NOMO-1 (cell line): Measurements from ENCODE around the gene PLIN3.

Source experiments
- DNase-seq, 2 experiments: peaks; one replicate each; lab custom pipeline; 2025; ENCODE audit not compliant: unreplicated experiment in 2 of 2; lab: John Stamatoyannopoulos, UW

Gene PLIN3, protein sequence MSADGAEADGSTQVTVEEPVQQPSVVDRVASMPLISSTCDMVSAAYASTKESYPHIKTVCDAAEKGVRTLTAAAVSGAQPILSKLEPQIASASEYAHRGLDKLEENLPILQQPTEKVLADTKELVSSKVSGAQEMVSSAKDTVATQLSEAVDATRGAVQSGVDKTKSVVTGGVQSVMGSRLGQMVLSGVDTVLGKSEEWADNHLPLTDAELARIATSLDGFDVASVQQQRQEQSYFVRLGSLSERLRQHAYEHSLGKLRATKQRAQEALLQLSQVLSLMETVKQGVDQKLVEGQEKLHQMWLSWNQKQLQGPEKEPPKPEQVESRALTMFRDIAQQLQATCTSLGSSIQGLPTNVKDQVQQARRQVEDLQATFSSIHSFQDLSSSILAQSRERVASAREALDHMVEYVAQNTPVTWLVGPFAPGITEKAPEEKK

DNA sequence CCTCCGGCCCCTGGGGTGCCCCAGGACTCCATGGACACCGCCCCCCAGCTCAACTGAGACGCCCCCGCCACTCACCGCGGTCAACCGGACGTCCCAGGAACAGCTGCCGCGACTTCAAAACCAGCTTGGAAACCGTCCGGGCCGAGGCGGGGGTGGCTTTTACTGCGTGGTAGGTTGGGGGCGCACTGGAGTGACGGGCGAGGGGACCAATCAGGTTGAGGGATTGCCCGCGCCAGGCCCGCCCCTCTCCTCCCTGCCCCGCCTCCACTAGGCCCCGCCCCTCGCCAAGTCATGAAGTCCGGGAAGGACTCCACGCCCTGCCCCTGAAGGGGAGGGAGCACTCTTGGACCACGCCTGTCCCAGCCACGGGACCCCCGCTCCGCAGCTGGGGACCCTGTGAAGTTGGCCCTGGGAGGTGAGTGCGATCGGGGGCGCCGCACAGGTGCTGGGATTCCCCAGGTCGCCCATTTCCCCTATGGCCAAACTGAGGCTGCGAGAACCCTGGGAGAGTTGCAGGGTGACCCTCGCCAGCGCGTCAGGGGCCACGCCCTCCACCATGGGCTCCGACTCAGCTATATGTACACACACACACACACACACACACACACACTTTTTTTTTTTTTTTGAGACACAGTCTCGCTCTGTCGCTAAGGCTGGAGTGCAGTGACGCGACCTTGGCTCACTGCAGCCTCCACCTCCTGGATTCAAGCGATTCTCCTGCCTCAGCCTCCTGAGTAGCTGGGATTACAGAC lies at the start of gene PLIN3:
Gene PLIN3 (minus strand): TSS at position 134 of the 752 bp plus-strand sequence. CDS start 6,273 bp downstream, outside the sequence.
- DNase-seq = peak; percentile 80 to 90

DNA sequence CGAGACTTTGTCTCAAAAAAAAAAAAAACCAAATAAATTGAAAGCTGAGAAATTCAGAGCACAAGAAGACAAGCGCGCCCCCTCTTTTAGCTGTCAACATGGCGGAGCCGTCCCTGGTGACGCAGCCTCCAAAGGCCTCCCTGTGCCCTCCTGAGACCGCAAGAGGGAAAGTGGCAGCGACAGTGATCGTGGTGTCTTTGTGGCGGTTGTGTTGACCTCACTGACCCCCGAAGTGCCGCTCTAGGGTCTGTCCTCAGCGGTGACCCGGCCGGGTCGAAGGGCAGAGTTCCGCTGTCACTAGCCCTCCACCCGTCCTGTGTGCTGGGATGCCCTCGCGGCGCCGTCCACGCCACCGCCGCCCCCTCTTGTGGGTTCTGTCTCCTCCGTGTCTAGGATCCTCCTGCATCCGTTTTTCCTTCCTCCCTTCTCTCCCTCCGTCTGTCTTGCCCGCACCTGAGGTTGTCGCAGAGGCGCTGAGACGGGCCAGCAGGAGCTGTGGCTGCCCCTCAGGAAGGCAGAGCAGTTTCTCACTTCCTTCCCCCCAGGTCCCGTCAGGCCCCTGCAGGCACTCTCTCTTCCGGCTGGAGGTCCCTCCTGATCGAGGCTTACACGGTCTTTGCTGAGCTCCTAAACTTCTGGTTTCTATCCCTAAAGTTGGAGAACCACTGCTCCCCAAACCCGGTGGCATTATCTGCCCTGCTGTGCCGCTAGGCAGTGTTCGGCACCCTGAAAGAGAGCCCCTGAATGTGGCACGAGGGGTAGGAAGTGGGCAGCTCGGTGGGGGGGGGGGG lies 49.0 kb upstream of the PLIN3 start:
- DNase-seq = no peak

DNA sequence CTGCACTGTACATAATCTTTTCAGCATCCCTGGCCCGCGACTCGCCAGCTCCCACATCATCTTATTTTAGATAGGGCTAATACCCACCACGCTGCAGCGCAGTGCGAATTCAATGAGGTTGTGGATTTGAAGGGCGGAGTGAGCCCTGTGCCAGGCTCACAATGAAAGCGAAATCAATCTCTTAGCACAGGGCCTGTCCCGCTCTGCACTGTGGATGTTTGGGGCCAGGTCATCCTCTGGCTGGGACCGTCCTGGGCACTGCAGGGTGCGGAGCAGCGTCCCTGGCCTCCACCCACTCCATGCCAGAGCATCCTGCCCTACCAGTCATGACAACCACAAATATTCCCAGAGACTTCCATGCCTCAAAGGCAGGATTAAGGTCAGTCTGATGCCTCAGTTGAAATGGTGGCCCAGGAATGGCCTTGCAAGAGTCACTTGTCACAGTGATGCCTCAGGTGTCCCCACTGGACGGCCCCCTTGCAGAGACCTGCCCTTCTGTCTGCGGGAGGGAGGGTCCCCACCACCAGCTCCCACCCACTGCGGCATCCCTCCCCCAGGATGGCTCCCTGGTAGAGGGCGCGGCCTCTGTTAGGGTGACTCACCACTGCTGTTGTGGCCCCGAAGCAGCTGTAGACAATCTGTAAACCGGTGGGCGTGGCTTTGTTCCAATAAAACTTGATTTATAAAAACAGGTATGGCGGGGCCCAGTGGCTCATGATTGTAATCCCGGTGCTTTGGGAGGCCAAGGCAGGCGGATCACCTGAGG lies 47.5 kb upstream of the PLIN3 start:
- DNase-seq = no peak

DNA sequence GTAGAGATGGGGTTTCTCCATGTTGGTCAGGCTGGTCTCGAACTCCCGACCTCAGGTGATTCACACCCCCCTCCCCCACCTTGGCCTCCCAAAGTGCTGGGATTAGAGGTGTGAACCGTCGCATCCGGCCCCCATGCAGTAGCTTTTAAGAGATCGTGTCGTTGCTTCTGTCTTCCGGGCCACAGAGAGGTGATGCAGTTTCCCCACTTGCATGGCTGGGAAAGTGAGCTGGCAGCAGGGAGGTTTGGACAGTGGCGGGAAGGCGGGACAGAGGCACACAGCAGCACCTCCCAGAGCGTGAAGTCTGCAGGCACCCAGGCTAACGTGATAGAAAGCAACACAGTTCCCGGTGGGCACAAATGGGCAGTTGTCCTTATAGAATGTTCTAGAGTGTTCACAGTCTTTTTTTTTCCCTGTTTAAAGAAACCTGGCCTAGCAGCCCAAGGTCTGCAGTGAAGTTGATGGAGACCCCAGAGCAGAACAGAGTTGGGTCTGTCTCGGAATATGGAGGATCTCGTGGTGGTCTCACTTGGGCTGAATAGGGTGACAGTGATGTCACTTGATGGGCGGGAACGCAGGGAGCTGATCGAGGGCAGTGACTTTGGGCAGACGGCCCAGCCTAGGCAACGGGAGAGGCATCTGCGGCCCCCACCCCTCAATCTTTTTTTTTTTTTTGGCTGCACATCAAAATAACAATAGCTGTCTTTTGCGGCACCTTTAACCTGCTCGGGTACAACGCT lies 46.7 kb upstream of the PLIN3 start:
- DNase-seq = no peak

DNA sequence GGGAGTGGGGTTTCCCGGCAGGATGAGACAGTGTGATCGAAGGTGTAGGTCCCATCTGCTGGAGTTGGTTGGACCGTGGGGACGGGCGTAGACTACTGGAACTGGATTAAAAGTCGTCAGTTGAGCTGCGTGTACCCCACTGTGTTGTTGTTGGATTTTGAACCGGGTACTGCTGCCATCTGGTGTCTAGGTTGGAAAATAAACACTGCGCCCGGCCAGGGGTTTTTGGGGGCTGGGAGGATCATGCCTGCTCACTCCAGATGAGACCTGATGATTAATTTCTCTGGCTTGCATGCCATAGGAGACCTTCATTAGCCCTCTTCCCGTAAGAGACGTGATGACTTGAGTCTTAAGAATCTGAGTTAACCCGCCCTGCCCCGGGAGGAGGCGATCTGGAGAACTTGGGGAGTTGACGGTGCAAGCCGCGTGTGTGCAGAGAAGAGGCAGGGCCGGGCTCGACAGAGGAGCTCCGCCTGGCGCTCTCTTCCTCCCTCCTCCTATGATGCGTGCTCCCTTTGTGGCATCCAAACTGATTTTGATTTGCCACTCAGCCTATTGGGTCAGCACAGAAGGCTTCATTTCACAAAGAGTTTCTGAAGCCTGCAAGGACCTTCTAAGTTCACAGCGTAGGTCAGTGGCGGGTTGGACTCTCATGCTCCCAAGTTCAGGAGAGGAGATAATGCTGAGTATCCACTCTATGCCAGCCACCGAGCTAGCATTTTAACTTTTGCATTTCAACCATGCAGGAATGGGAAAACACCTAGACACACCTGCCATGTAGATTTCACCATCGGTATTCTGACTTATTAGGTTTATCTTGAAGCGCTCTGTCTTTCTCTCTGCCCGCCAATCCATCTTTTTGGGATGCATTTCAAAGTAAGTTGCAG lies 44.6 kb upstream of the PLIN3 start:
- DNase-seq = peak in 1 of 2 experiments; percentile 23

DNA sequence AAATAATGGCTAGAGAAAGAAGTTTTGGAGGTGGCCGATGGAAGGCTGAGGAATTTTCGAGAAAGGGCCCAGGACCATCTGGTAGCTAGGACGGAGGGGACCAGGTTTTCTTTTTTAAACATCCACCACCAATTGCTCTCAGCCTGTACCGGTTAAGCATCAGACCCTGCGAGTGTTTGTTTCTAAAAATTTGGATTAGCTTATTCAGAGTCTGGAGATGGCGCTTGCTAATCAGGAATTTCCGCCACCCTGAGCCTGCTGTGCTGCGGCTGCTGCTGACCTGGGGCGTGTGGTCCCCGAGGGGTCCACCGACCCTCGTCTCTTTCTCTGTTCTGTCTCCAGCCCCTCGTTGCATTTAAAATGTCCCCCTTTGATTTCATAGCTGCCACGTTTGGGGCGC lies 43.8 kb upstream of the PLIN3 start:
- no peak for DNase-seq

DNA sequence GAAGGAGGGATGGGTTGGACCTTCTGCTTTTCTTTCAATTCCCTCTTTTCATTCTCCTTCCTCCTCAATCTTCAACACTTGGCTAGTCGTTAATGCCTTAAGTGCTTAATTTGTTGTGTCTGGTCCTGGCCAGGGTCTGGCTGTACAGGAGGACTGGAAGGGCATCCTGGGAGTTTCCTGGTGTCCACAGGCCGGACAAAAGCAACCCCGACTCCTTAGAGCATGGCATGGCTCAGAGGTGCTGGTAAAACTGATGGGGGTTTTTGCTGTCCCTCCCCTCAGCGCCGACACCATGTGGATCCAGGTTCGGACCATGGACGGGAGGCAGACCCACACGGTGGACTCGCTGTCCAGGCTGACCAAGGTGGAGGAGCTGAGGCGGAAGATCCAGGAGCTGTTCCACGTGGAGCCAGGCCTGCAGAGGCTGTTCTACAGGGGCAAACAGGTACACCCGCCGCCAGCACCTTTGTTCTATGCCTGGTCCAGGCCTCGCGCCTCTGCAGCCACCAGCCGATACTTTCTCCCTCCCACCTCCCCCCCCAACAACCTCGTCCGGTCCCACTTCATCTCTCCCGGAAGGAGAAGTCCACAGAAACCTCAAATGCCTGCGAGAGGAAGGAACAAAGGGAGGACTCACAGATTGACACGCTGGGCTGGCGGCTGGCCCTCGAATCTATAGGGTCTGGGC lies 43.3 kb upstream of the PLIN3 start:
- peak; percentile 44 to 49 for DNase-seq

DNA sequence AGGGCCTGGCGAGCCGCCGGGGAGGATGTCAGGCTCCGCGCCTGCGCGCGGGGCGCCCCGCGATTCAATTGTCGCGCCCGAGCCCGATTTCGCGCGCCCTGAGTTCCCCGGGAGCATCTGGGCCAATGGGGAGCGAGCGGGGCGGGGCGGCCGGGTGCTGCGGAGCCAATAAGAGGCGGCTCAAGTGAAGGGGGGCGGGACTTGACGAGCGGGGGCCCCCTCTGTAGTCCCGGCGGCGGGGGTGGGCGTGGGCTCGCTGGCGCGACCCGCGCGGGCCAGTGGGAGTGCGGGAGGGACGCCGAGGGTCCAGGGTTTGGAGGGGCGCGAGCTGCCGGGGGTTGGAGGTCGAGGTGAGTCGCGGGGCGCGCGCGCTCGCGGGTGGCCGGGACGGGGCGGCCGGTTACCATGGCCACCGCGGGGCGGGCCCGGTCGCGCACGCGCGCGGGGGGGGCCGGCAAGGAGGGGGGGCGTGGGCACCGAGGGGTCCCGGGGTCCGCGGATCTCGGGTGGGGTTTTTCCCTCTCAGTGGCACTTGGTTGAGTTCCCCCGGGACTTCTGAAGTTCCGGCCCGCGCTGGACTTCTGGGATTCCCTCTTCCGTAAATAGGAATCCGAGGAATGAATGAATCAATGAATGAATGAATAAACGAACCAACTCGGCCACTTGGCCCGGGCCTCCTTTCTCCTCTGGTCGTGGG lies 42.6 kb upstream of the PLIN3 start:
- peak; percentile 86 to 97 for DNase-seq

DNA sequence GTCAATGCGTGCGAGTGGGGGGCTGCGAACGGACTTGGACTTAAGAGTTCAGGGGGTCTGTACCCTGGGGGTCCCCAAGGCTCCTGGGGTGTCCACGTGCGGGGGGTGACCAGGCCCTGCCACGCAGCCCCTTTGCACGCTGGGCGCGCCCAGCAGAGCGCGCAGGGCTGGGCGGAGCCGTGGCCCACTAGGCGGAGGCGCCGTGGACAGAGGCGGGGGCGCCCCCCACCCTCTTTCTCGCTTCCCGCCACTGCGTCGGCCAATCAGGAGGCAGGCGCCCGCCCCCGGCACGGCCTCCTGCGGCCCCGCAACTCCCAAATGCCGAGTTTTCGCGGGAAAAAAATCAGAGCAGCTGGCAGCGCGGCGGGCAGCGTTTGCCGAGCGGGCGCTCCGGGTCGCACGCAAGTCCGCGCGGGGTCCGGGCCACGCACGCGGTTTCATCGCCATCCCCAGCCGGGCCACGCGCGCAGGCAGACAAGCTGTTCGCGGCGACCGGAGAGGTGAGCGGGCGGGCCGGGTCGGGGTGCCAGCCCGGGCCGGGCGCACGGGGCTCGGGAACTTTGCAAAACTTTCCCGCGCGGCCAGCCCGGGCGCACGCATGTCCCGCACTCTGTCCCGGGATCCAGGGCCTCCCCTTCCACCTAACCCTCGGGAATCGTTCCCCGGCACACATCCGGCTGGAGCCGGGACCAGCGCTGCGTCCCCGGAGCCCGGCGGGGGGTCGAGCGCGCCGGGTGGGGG lies 41.9 kb upstream of the PLIN3 start, which contains the start of gene UHRF1:
Gene UHRF1 (plus strand): TSS at position 346 of the 741 bp plus-strand sequence. CDS start 1,385 bp downstream, outside the sequence.
- DNase-seq = peak; percentile 65 to 79

DNA sequence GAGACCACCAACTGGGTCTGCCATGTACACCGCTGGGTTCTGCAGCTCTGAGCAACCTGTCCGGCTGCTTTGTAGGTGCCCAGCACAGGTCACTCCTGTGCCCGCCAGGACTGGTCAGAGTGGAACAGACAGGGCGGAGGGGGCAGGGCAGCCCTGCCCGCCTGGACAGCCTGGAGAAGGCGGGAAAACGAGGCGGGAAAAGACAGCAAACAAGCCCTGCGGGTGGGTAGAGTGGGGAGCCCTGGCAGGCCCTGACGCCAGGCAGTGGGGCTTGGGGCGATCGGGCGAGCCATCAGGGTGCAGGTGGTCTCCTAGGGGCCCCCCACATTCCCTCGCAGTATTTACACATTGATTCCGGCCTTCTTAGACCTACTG lies 41.3 kb upstream of the PLIN3 start:
- DNase-seq = no peak

DNA sequence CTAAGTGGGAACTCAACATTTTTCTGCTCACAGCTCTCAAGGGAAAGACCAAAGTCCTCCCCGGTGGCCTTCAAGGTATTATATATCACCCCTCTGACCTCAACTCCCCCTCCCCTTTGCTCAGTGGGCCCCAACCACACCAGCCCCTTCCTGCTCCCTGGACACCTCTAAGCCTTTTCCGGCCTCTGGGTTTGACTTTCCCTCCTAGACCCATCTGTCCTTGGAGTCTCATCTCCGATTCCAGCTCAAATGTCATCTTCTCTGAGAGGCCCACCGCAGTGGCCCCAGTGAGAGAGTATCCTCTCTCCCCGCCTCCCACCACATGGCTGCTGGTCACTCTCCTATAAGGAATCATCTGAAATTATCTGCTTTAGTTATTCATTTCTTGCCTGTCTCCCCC lies 40.9 kb upstream of the PLIN3 start:
- no peak for DNase-seq

DNA sequence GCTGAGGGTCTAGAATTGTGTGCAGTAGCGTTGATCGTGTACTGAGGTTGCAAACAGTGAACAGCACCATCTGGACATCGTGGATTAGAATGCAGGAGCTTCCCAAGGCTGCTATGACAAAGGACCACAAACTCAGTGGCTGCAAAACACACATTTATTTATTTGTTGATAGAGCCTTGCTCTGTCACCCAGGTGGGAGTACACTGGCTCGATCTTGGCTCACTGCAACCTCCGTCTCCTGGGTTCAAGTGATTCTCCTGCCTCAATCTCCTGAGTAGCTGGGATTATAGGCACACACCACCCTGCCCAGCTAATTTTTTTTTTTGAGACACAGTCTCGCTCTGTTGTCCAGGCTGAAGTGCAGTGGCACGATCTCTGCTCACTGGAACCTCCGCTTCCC lies 39.5 kb upstream of the PLIN3 start:
- DNase-seq = no peak

DNA sequence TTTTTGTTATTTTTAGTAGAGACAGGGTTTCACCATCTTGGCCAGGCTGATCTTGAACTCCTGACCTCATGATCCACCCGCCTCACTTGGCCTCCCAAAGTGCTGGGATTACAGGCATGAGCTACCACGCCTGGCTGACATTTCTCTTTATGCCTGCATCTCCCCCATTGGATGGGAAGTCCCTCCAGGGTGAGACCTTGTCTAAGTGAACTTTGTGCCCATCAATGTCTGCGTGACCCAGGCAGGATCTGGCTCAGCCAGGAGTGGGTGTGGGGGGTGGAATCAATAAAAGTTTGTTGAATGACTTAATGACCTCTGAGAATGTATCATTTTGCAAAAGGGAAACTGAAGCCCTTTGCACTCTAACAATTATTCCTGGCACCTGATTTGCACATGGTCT lies 37.0 kb upstream of the PLIN3 start:
- no peak for DNase-seq

DNA sequence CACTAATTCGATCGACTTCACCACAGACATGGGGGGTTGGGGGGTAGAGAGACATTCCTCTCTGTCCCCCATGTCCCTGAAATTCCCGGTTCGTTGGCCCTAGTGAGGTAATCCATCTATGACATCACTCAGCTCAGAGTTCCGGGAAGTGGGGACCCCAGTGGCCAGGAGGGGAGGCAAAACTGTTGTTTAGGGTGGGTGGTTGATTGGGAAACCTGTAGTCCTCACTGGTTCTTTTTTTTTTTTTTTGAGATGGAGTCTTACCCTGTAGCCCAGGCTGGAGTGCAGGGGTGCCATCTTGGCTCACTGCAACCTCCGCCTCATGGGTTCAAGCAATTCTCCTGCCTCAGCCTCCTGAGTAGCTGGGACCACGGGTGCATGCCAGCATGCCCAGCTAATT lies 35.3 kb upstream of the PLIN3 start, which contains the start of gene ARRDC5:
Gene ARRDC5 (minus strand): TSS at position 101 of the 400 bp plus-strand sequence. CDS start 71 bp downstream, at position 30.
- no peak for DNase-seq

DNA sequence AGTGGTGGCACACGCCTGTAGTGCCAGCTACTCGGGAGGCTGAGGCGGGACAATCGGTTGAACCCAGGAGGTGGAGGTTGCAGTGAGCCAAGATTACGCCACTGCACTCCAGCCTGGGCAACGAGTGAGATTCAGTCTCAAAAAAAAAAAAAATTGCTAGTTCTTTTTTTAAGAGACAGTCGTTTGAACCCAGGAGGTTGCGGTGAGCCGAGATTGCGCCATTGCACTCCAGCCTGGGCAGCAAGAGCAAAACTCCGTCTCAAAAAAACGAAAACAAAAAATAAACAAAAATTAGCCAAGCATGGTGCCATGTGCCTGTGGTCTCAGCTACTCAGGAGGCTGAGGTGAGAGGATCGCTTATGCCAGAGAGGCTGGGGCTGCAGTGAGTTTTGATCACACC lies 33.4 kb upstream of the PLIN3 start:
- peak; percentile 56 to 69 for DNase-seq

DNA sequence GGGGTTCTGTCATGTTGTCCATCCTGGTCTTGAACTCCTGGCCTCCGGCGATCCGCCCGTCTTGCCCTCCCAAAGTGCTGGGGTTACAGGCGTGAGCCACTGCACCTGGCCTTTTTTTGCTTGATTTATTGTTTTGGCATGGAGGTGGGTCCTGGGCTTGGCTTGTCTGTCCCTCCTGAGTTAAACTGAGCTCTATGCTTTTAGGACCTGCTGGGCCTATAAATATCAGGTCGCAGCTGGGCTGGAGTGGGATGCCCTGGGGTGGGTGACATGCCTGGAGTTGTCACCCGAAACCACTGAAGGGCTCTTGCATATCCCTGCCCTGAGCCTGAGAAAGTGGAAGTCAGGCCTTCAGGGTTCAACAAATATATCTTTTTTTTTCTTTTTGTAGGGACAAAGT lies 29.7 kb upstream of the PLIN3 start:
- no peak for DNase-seq

DNA sequence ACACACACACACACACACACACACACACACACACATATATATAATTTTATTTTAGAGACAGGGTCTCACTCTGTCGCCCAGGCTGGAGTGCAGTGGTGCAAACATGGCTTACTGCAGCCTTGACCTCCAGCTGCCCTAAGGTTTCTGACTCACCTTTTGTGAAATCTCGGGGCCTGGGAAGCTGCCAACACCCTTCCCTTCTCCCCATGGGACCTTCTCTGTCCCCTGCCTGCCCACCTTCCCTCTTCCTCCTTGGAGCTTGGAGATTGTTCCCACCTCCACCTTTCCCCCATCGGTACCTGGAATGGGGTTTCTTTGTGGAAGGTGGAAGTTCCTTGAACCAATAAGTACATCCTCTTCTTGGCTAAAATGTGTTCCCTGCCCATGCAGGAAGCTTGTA lies 28.9 kb upstream of the PLIN3 start:
- peak in 1 of 2 experiments; percentile 24 for DNase-seq
